Sigmoid colon (tissue), 7 donors: ENCODE measurements around the gene KEL. TPM values are rescaled to one million over a fixed set of nuclear protein-coding genes. Genes with fewer than 3 reads are reported as not detected.

Source experiments
- DNase-seq: peaks from one replicate; pipeline ENCODE4 v3.0.0-alpha.2; 2019
- H3K27ac ChIP-seq, 4 donors: fragments of 200-600 bp; sonication (generic); one replicate each; pipeline ENCODE4 v1.5.1; 2016 to 2019; ENCODE audit warnings: mild to moderate bottlenecking in 1 of 4
- H3K27me3 ChIP-seq, 3 donors: fragments of 200-600 bp; sonication (generic); one replicate each; pipeline ENCODE4 v1.5.1; 2019; ENCODE audit warnings: mild to moderate bottlenecking in 1 of 3
- H3K36me3 ChIP-seq, 4 donors: fragments of 200-600 bp; sonication (generic); one replicate each; pipeline ENCODE4 v1.5.1; 2016 to 2019
- H3K4me1 ChIP-seq, 4 donors: fragments of 200-600 bp; sonication (generic); one replicate each; pipeline ENCODE4 v1.5.1; 2017 to 2019
- H3K4me3 ChIP-seq, 4 donors: fragments of 200-600 bp; sonication (generic); one replicate each; pipeline ENCODE4 v1.5.1; 2017 to 2019; ENCODE audit warnings: mild to moderate bottlenecking in 2 of 4, moderate library complexity in 1 of 4
- H3K9me3 ChIP-seq, 4 donors: fragments of 200-600 bp in 3 of 4; sonication (generic) in 3 of 4; one replicate each; pipeline versions ENCODE4 v1.5.1 to v1.6.1; 2013 to 2019
- EP300 ChIP-seq, 4 donors: sonication (generic); formaldehyde crosslinking; IDR thresholded peaks; one replicate each; pipeline ENCODE4 v1.6.1; 2017; ENCODE audit warnings: antibody characterized with exemption in 4 of 4
- POLR2A ChIP-seq, 2 donors: fragments of 450-650 bp; IDR thresholded peaks; one replicate each; pipeline ENCODE4 v1.6.1; 2016; ENCODE audit warnings: antibody characterized with exemption in 2 of 2, mild to moderate bottlenecking in 2 of 2, moderate library complexity in 2 of 2
- POLR2AphosphoS5 ChIP-seq, 4 donors: sonication (generic); formaldehyde crosslinking; IDR thresholded peaks; one replicate each; pipeline ENCODE4 v1.6.1; 2017; ENCODE audit warnings: antibody characterized with exemption in 4 of 4
- WGBS, 2 donors: extraction: QIAGEN DNeasy Blood & Tissue Kit; methylation state at CpG; one replicate each; pipeline ENCODE4 v1.1.7; 2013; 5-methylcytosine and 5-hydroxymethylcytosine counted together
- intact Hi-C: fragments of 100-400 bp; cut with DNase I; formaldehyde crosslinking; loops from one replicate; pipeline ENCODE4 v1.15.1; 2023
- polyA plus RNA-seq, 3 donors: library from polyadenylated mRNA; stranded (reverse); fragments of 200-250 nt; gene quantifications; one replicate each; pipeline ENCODE4 v1.2.3, GENCODE V29; 2013
- total RNA-seq, 4 donors: library from RNA; depleted of rRNA; stranded (reverse); fragments of >200 nt; gene quantifications; one replicate each; pipeline ENCODE4 v1.1.0, GENCODE V29; 2016
- TF ChIP-seq, protein P1 (sequence below), 4 experiments: fragments of 450-650 bp in 3 of 4; fragments of 200-600 bp in 1 of 4; IDR thresholded peaks; one replicate each; pipeline ENCODE4 v1.5.1; 2016 to 2019; ENCODE audit warnings: antibody characterized with exemption in 4 of 4, mild to moderate bottlenecking in 3 of 4, moderate library complexity in 2 of 4
- donor health status: healthy with polysubstance abuse.
- donor health status: Bipolar disorder and iron deficiency.
- donor health status: healthy.

The KEL gene
- total and polyA plus RNA-seq, 7 donors: 0.28 to 0.69 TPM; not detected in 5

DNA sequence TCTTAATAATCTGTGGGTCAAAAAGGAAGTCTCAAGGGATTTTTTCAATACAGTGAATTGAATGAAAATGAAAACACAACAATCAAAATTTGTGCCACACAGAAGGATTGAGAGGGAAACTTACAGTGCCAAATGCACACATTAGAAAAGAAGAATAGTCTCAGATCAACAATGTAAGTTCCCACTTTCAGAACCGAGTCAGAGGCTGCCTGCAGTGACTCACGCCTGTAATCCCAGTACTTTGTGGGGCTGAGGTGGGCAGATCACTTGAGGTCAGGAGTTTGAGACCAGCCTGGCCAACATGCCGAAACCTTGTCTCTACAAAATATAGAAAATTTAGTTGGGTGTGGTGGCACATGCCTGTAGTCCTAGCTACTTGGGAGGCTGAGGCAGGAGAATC, 12.5 kb upstream of the KEL start:
- 77% methylated on average over 3 of the region's 3 CpGs for WGBS, 2 donors
- H3K27me3 ChIP-seq: no peaks in the 10 kb centered on the region
- no peaks in the 10 kb centered on the region for H3K4me1 ChIP-seq
- intact Hi-C loops: no loop called here
- no peak overlapping the region for H3K4me3 ChIP-seq
- no peak for DNase-seq
- H3K36me3 ChIP-seq: no peaks in the 10 kb centered on the region
- no peak overlapping the region for H3K27ac ChIP-seq
- H3K9me3 ChIP-seq: no peaks in the 10 kb centered on the region
- TF ChIP-seq POLR2AphosphoS5 (IDR thresholded peaks at IDR 0.05): no peak
- TF ChIP-seq, protein P1, sequence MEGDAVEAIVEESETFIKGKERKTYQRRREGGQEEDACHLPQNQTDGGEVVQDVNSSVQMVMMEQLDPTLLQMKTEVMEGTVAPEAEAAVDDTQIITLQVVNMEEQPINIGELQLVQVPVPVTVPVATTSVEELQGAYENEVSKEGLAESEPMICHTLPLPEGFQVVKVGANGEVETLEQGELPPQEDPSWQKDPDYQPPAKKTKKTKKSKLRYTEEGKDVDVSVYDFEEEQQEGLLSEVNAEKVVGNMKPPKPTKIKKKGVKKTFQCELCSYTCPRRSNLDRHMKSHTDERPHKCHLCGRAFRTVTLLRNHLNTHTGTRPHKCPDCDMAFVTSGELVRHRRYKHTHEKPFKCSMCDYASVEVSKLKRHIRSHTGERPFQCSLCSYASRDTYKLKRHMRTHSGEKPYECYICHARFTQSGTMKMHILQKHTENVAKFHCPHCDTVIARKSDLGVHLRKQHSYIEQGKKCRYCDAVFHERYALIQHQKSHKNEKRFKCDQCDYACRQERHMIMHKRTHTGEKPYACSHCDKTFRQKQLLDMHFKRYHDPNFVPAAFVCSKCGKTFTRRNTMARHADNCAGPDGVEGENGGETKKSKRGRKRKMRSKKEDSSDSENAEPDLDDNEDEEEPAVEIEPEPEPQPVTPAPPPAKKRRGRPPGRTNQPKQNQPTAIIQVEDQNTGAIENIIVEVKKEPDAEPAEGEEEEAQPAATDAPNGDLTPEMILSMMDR (IDR thresholded peaks at IDR 0.05): no peak
- TF ChIP-seq POLR2A (IDR thresholded peaks at IDR 0.05): no peak
- TF ChIP-seq EP300 (IDR thresholded peaks at IDR 0.05): no peak

DNA sequence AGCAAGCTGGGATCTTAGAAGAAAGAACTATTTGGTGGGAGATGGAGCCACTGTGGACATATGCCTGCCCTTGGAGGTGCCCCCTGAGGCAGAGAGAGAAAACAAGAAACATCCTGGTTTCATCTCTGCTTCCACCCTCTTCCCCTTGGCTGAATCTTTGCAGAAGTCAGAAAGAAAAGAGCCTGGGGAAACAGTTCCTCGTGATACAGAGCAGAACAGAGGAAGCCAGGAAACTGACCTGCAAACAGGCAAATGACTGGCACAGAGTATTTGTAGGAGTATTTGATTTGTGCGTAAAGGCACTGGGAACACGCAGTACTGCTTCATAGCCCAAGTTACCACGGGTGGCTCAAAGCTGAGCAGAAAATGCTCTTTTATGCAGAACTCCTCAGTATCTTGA, 7.0 kb upstream of the KEL start:
- TF ChIP-seq, protein P1 (IDR thresholded peaks at IDR 0.05): no peak
- no peak for TF ChIP-seq EP300 (IDR thresholded peaks at IDR 0.05)
- TF ChIP-seq POLR2A (IDR thresholded peaks at IDR 0.05): no peak
- TF ChIP-seq POLR2AphosphoS5 (IDR thresholded peaks at IDR 0.05): no peak
- intact Hi-C loops: no loop called here
- H3K9me3 ChIP-seq: no peaks in the 10 kb centered on the region
- no peak overlapping the region for H3K4me3 ChIP-seq
- no peaks in the 10 kb centered on the region for H3K27me3 ChIP-seq
- no peak overlapping the region for H3K27ac ChIP-seq
- H3K4me1 ChIP-seq: no peaks in the 10 kb centered on the region
- 33 to 55% methylated on average over 4 of the region's 4 CpGs for WGBS, 2 donors
- DNase-seq: no peak
- no peaks in the 10 kb centered on the region for H3K36me3 ChIP-seq

DNA sequence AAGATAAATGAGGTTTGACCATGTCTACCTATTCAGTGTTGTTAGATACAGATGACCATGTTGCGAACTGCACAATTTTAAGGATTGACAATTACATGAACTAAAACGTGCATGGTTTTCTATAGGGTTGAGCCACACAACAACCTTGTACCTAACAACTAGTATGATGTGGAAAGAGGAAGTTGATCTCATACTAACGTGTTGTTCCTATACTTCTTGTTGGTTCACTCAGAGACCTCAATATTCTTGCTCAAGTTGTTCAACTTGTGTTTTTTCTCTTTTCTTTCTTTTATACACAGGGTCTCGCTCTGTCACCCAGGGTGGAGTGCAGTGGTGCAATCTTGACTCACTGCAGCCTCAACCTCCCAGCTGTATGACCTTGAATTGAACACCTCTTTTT, 6.1 kb upstream of the KEL start:
- Histone ChIP-seq H3K27ac (no peak overlapping the region), H3K27me3 (no peaks in the 10 kb centered on the region), H3K9me3 (no peaks in the 10 kb centered on the region), H3K4me3 (no peak overlapping the region), H3K36me3 (no peaks in the 10 kb centered on the region), H3K4me1 (no peaks in the 10 kb centered on the region)
- intact Hi-C loops: no loop called here
- DNase-seq: no peak
- TF ChIP-seq, protein P1 (IDR thresholded peaks at IDR 0.05): no peak
- TF ChIP-seq EP300 (IDR thresholded peaks at IDR 0.05) (no peak), POLR2A (IDR thresholded peaks at IDR 0.05) (no peak), POLR2AphosphoS5 (IDR thresholded peaks at IDR 0.05) (no peak)
- WGBS, 2 donors: 63 to 74% methylated on average over 4 of the region's 4 CpGs

DNA sequence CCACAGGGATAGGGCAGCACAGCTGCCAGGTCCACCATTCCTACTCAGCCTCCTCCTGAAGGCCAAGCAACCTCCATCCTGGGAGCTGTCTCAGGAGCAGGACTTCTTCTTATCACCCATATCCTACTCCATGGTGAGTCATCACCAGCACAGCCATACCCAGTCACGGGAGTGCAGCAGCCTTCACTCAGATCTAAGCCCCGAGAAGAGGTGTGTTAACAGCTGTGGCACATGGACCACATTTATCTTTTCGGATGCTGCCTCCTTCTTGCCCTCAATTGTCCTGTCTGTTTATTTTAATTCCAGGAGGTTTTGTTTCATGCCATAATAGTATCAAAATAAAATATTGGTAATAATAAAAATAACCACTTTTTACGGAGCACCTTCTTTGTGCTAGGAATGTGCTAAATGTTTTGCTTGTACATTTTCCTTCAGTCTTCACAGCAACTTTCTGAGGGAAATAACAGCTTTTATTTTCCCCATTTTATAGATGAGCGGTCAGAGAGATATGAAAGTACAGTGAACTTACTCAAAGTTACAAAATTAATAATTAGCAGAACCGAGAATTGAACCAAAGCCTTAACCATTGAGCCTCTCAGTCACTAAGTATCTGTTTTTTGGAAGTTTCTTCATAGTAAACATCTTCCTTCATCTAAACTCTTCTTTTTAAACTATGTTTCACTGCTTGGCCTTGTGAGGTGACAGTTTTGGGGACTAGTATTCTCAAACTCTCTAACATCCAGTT, 2.5 kb upstream of the KEL start:
- Histone ChIP-seq H3K4me3 (no peak overlapping the region), H3K36me3 (no peaks in the 10 kb centered on the region), H3K4me1 (no peaks in the 10 kb centered on the region), H3K9me3 (no peaks in the 10 kb centered on the region), H3K27me3 (no peaks in the 10 kb centered on the region), H3K27ac (no peak overlapping the region)
- TF ChIP-seq, protein P1 (IDR thresholded peaks at IDR 0.05): no peak
- TF ChIP-seq EP300 (IDR thresholded peaks at IDR 0.05) (no peak), POLR2AphosphoS5 (IDR thresholded peaks at IDR 0.05) (no peak), POLR2A (IDR thresholded peaks at IDR 0.05) (no peak)
- intact Hi-C loops: no loop called here
- DNase-seq: no peak
- WGBS, 2 donors: 74 to 78% methylated on average over 6 of the region's 6 CpGs

DNA sequence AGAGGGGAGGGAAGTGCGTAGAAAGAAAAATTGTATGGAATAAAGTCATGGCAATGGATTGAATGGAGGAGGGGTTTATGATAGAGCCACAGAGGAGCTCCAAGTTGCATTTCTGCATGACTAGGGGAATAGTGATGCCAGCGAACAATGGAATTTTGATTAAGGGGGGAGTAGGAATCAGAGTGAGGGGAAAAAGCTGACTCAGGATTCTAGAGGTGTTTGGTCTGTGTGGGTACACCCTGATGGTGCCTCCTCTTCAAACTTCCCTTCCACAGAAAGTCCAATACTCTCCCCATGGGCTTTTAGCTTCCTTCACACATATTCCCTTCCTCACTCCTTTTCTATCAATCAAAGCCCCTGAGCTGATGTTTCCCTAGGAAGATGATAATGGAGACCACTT, 1.8 kb upstream of the KEL start:
- Histone ChIP-seq H3K27me3 (no peaks in the 10 kb centered on the region), H3K4me3 (no peak overlapping the region), H3K4me1 (no peaks in the 10 kb centered on the region), H3K9me3 (no peaks in the 10 kb centered on the region), H3K36me3 (no peaks in the 10 kb centered on the region), H3K27ac (no peak overlapping the region)
- intact Hi-C loops: no loop called here
- 88 to 92% methylated on average over 2 of the region's 2 CpGs for WGBS, 2 donors
- DNase-seq: no peak
- no peak for TF ChIP-seq POLR2A (IDR thresholded peaks at IDR 0.05)
- TF ChIP-seq EP300 (IDR thresholded peaks at IDR 0.05): no peak
- no peak for TF ChIP-seq POLR2AphosphoS5 (IDR thresholded peaks at IDR 0.05)
- TF ChIP-seq, protein P1 (IDR thresholded peaks at IDR 0.05): no peak
